ENCODE results near the gene BTAF1. TPM values are rescaled to one million over a fixed set of nuclear protein-coding genes. Genes with fewer than 3 reads are reported as not detected.

The BTAF1 gene
- total RNA-seq, 1 donor from 2014 or later: 24.0 TPM

- DNase-seq (ENCODE audit: extremely low read depth, low read depth, low spot score): no peak
These were observed 115.4 kb downstream of the BTAF1 start for GRCh38 chr10:92038949-92039348.

GRCh38 chr10:92042541-92042940 is 119.0 kb downstream of the BTAF1 start:
- no peak for DNase-seq (ENCODE audit: extremely low read depth, low read depth, low spot score)

GRCh38 chr10:92045641-92046106 is 122.1 kb downstream of the BTAF1 start:
- DNase-seq (ENCODE audit: extremely low read depth, low read depth, low spot score): no peak

DNA sequence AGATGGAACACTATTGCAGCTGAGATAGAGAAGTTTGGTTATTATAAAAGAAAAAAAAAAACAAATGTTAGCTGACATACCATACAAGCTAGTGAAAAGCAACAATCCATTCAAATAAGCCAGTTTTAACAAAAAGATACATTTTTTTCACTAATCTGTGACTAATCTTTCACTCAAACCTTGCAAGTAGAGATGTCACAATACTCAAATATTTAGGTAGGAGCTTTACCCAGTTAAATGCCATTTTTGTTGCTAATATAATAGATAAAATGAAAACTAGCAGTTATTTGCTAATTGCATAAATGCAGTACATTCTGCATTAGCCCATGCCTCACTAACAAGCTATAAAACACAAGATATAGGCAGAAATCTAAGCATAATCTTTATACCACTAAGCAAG is 123.6 kb downstream of the BTAF1 start:
- no peak for DNase-seq (ENCODE audit: extremely low read depth, low read depth, low spot score)

- no peak for DNase-seq (ENCODE audit: extremely low read depth, low read depth, low spot score)
These were observed 128.5 kb downstream of the BTAF1 start for GRCh38 chr10:92052088-92052487.

GRCh38 chr10:92052741-92053140 is 129.2 kb downstream of the BTAF1 start:
- no peak for DNase-seq (ENCODE audit: extremely low read depth, low read depth, low spot score)

GRCh38 chr10:92054807-92055206 is 131.2 kb downstream of the BTAF1 start:
- no peak for DNase-seq (ENCODE audit: extremely low read depth, low read depth, low spot score)

DNA sequence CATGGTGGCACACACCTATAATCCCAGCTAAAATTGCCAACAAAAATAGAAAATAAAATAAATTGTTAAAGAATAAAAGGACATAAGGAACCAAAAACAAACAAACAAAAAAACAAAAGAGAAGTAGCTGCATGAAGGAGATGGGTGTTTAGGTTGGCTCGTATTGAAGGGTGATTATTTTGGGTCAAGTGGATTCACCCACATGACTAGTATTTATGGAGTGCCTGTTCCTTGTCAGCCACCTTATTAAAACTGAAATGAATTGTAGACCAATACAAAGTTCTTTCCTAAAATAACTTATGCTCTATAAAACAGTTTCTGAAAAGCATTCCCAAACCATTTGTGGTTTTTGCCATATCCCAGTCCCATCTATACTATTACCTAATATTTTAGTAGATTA is 138.7 kb downstream of the BTAF1 start:
- no peak for DNase-seq (ENCODE audit: extremely low read depth, low read depth, low spot score)

DNA sequence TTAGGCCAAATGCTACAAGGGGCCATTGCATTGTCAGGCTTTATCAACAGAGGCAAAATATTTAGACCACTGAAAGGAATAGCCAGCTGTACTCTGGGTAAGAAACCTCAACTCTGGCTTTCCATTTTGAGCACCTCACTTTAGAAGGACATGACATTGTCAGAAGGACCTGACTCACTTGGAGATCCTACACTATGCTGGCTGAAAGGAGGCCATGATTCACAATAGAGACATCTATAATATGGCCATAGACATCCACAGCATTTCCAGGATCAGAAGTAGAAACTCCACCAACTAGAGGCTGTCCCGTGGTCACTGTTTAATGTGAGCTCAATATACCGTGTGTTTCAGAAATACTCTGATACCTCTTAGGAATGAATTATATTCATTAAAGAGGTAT is 140.9 kb downstream of the BTAF1 start:
- no peak for DNase-seq (ENCODE audit: extremely low read depth, low read depth, low spot score)

DNA sequence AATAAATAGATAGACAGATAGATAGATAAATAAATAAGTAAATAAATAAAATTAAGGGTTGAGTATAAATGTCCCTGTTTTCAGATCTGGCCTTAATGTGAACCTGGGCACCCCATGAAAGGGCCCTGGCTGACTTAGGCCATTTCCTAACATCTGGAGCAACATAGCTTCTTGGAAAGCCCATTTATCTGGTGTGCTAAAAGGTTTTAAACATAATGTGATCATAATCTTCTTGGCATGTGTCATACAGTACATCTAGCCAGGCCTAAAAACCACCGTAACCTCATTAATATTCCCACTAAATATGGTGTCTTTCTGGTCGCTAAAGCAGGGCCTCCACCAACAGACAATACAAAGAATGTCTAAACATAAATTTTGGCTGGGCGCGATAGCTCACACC is 142.8 kb downstream of the BTAF1 start:
- DNase-seq (ENCODE audit: extremely low read depth, low read depth, low spot score): no peak

DNA sequence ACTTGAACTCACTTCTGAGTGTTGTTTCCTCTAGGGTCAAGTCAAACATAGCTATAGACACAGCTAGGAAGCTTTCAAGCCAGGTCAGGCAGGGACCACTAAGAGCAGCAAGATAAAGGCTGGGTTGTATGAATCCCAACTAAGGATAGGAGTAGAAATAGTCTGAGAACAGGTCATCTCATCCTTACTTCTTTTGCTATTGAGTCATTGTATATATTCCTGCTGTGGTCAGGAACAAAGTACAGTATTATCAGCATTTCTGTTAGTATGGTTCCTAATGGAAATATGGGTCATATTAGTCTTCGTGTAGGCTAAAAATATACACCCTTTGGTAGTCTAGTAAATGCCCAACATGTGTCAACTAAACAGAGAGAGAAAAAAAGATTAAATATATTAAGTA is 145.3 kb downstream of the BTAF1 start:
- no peak for DNase-seq (ENCODE audit: extremely low read depth, low read depth, low spot score)

DNA sequence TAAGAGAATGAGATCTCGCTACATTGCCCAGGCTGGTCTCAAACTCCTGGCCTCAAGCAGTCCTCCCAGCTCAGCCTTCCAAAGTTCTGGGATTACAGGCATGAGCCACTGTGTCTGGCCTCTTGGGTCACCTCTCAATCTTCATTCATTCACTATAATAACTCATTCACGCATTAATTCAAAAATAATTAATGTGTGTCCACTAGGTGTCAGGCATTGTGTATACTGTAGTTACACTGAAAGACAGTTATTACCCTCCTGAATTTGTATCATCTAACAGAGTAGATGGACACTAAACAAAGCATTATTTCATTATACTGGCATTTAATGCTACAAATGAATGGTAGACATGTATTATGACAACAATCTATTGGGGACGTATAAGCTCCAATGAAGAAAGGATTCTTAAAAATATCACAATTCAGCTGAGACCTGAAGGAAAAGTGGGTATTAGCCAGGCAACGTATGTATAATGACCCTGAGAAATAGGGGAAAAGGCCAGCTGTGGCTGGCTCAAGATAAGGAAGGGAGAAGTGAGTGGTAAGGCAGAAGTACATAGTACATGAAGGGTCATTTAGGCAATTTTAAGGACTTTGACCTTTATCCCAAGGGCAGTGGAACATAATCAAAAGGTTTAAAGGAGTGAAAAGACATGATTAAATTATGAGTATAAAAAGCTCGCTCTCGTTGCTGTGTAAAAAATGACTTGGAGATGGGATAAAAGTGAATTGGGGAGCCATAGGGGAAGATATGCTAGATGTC is 150.7 kb downstream of the BTAF1 start:
- DNase-seq (ENCODE audit: extremely low read depth, low read depth, low spot score): no peak

GRCh38 chr10:92075829-92076228 is 152.3 kb downstream of the BTAF1 start:
- DNase-seq (ENCODE audit: extremely low read depth, low read depth, low spot score): no peak

DNA sequence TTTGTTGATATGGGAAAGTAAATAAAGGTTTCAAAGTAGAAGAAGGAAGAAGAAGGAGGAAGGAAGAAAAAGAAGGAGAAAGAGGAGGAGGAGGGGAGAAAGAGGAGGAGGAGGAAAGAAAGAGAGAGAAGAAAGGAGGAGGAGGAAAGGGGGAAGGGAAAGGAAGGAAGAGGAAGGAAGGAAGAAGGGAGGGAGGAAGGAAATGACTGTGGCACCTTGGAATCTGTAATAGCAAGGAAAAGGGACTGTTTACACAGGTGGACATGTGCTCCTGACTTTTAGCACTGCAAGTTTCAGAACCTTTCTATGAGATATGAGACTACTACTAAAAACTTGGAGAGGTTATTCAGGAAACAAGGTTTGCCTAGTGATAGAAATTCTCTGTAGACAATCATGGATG is 153.2 kb downstream of the BTAF1 start:
- DNase-seq (ENCODE audit: extremely low read depth, low read depth, low spot score): no peak

GRCh38 chr10:92079003-92079402 is 155.4 kb downstream of the BTAF1 start:
- DNase-seq (ENCODE audit: extremely low read depth, low read depth, low spot score): no peak

Other genes with a start within 250 kb of the BTAF1 start
- gene TNKS2, start 125.3 kb upstream of the BTAF1 start, total RNA-seq: 47.1 and 50.3 TPM in 2 replicates
- 0.63 and 0.93 TPM in 2 replicates for gene FGFBP3, start 14.3 kb upstream of the BTAF1 start, total RNA-seq